ENCODE data around the gene UTY.

Gene UTY

GRCh38 chrY:13415556-13415955 is 64.3 kb downstream of the UTY start:
- DNase-seq (ENCODE audit: low read depth), result no peak
- TF ChIP-seq, protein P1, sequence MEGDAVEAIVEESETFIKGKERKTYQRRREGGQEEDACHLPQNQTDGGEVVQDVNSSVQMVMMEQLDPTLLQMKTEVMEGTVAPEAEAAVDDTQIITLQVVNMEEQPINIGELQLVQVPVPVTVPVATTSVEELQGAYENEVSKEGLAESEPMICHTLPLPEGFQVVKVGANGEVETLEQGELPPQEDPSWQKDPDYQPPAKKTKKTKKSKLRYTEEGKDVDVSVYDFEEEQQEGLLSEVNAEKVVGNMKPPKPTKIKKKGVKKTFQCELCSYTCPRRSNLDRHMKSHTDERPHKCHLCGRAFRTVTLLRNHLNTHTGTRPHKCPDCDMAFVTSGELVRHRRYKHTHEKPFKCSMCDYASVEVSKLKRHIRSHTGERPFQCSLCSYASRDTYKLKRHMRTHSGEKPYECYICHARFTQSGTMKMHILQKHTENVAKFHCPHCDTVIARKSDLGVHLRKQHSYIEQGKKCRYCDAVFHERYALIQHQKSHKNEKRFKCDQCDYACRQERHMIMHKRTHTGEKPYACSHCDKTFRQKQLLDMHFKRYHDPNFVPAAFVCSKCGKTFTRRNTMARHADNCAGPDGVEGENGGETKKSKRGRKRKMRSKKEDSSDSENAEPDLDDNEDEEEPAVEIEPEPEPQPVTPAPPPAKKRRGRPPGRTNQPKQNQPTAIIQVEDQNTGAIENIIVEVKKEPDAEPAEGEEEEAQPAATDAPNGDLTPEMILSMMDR (conservative IDR thresholded peaks at IDR 0.05; ENCODE audit: low read length), result no peak
- H3K4me3 ChIP-seq (ENCODE audit: low read length), result no peak overlapping the region

DNA sequence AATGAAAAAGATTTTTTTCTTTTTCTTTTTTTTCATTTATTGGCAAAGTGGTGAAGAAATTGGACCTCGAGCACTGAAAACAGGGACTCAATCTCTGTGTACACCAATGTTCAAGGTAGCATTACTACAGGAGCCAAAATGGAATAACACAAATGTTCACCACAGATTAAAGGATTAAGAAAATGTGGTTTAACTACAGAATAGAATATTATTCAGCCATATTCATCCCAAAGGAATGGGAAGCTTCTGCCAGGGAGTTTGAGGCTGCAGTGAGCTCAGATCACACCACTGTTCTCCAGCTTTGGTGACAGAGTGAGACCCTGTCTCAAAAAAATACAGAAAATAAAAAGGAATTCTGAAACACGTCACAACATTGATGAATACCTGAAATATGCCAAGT is 81.0 kb downstream of the UTY start:
- TF ChIP-seq, protein P1 (conservative IDR thresholded peaks at IDR 0.05; ENCODE audit: low read length), result no peak
- peak; percentile 5 for DNase-seq (ENCODE audit: low read depth)
- no peak overlapping the region for H3K4me3 ChIP-seq (ENCODE audit: low read length)

DNA sequence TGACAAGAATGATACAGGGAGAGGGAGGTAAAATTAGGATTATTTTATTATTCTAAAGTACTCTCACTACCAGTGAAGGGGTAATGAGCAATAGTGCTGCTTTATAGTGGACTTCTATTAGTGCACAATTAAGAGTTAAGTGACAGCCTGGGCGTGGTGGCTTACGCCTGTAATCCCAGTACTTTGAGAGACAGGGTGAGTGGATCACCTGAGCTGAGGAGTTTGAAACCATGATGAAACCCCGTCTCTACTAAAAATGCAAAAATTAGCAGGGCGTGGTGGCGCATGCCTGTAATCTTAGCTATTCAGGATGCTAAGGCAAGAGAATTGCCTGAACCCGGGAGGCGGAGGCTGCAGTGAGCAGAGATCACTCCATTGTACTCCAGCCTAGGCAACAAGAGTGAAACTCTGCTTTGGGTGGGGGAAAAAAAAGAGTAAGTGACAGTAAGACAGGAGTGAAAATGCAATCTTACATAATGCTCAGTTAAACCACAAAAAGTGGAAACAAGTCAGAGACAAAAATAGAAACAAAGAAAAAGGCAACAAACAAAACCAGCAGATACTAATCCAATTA is 98.6 kb downstream of the UTY start:
- DNase-seq (ENCODE audit: low read depth), result no peak

GRCh38 chrY:13370868-13371800 is 108.7 kb downstream of the UTY start:
- H3K4me3 ChIP-seq (ENCODE audit: low read length), result no peak overlapping the region
- DNase-seq (ENCODE audit: low read depth), result no peak
- TF ChIP-seq, protein P1 (conservative IDR thresholded peaks at IDR 0.05; ENCODE audit: low read length), result no peak

More for the DNA sequence above, 98.6 kb downstream of the UTY start:
- TF ChIP-seq, protein P1 (conservative IDR thresholded peaks at IDR 0.05; ENCODE audit: low read length), result no peak
- no peak overlapping the region for H3K4me3 ChIP-seq (ENCODE audit: low read length)

GRCh38 chrY:13370245-13370644 is 109.6 kb downstream of the UTY start:
- TF ChIP-seq, protein P1 (conservative IDR thresholded peaks at IDR 0.05; ENCODE audit: low read length), result no peak
- H3K4me3 ChIP-seq (ENCODE audit: low read length), result no peak overlapping the region
- DNase-seq (ENCODE audit: low read depth), result no peak

GRCh38 chrY:13368513-13368845 is 111.4 kb downstream of the UTY start:
- no peak overlapping the region for H3K4me3 ChIP-seq (ENCODE audit: low read length)
- TF ChIP-seq, protein P1 (conservative IDR thresholded peaks at IDR 0.05; ENCODE audit: low read length), result no peak
- DNase-seq (ENCODE audit: low read depth), result no peak

- peak; percentile 25 for DNase-seq (ENCODE audit: low read depth)
- TF ChIP-seq, protein P1 (conservative IDR thresholded peaks at IDR 0.05; ENCODE audit: low read length), result no peak
- no peak overlapping the region for H3K4me3 ChIP-seq (ENCODE audit: low read length)
Observed at GRCh38 chrY:13363641-13364040, 116.2 kb downstream of the UTY start.

All from AG10803 (cell line).